Ecto neural progenitor cell (in vitro differentiated cells): Measurements from ENCODE around the gene ANKLE2.
"Not testable (repeated sequence)": the region's sequence is repeated elsewhere in the genome, so short reads cannot be mapped to it uniquely, and the experiment has no call there.

Experiments used
- DNase-seq: peaks from one replicate; pipeline ENCODE4 v3.0.0-alpha.2; 2018; ENCODE audit warnings: low spot score

Gene ANKLE2

DNA sequence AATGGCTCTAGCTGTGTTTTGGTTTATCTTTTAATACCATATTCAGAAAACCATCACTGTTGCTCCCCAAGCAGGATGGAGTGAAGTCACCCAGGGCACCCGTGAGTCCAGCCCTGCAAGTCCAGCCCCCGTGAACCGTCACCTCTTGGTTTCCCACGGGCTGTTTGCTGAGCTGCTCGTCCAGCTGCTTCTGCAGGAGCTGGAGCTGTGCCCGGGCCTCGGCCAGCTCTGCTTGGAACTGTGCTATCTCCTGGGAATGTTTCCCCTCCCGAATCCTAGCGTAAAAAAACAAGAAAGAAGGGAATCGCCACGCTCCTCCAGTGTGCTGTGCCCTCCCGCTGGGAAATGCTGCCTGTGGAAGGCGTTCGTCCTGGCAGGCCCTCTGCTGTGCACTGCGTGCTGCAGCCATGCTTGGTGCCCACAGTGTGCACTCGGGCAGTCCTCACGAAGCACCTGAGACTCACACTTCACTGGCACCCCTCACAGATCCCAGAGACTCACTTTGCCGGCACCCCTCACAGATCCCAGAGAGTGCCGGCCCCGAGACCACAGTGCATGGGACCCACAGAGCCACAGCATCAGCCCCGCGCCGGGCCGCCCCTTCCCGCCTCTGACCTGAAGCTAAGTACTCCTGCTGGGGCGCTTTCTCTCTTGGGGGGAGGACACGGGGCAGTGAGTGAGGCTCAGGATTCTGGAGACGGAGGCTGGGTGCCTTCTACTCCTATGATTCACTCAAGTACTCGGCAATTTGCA, 15.4 kb upstream of the ANKLE2 start:
- DNase-seq, result no peak

DNA sequence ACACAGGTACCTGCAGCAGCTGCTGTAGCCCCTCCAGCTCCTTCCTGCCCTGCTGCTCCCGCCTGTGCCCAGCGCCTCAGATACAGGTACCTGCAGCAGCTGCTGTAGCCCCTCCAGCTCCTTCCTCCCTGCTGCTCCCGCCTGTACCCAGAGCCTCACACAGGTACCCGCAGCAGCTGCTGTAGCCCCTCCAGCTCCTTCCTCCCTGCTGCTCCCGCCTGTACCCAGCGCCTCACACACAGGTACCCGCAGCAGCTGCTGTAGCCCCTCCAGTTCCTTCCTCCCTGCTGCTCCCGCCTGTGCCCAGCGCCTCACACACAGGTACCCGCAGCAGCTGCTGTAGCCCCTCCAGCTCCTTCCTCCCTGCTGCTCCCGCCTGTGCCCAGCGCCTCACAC, 14.6 kb upstream of the ANKLE2 start:
- not testable (repeated sequence) for DNase-seq

DNA sequence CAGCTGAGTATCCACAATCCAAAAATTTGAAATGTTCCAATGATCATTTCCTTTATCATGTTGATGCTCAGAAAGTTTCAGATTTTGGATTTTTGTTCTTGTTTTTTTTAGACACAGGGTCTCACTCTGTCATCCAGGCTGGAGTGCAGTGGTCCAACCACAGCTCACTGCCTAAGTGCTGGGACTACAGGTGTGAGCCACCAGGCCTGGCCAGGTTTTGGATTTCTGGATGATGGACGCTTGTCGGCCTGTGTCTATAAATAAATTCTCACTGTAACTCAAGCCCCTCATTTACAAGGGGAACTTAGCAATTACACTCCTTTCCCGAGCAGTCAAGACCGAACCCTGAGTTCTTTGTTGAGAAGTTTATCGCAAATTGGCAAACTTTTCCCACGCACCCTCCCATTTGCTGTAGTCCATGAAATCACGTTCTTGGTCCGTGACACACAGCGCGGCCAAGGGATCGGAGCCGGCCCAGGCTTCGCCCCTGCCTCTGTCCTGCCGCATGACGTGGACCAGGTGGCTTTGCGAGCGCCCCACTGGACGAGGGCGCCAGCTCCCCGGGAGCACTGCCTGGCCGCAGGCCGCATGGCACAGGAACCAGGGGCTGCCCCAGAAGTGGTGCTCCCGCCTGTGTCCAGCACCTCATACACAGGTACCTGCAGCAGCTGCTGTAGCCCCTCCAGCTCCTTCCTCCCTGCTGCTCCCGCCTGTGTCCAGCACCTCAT, 14.0 kb upstream of the ANKLE2 start:
- no peak for DNase-seq

DNA sequence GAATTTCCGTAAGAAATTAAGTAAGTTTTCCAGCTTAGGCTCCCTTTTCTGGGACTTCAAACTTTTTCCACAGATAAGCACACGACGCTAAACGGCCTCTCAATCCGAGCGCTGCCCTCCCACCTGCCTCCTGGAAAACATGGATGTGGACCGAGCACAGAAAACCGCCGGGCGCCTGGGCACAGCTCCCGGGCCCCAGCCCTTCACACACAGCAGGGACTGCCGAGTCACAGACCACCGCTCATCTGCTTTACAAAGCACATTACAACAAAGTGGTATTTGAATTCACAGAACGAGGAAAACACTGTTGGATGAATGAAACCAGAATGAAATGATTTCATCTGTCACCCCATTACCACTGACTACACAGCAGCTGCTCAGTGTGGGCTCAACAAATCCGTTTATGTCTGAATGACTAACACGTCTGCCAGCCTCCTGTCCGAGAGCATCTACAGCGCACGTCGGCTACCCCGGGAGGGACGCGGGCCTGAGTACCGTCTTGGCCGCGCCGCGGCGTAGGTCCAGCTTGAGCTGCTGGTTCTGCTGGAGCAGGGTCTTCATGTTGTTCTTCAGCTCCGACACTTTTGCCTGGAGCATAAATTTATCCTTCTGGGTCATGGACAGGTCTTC, 13.1 kb upstream of the ANKLE2 start:
- no peak for DNase-seq

DNA sequence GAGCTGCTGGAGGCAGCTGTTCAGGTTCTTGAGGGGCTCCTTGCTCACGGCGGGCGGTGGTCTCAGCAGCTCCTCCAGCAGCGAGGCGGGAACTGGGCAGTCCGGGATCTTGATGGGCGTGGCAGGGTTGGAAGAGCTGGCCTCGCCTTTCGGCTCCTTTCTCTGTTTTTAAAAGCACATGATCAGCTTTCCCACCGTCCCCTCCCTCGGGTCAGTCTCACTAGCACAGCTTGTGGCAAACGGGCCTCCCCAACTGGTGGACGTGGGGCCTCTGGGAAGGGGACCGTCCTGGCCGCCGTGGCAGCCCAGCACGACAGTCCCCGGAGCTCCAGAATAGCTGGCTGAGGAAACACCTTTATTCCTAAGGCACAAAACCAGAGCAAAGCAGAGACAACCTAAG, 12.5 kb upstream of the ANKLE2 start:
- no peak for DNase-seq

DNA sequence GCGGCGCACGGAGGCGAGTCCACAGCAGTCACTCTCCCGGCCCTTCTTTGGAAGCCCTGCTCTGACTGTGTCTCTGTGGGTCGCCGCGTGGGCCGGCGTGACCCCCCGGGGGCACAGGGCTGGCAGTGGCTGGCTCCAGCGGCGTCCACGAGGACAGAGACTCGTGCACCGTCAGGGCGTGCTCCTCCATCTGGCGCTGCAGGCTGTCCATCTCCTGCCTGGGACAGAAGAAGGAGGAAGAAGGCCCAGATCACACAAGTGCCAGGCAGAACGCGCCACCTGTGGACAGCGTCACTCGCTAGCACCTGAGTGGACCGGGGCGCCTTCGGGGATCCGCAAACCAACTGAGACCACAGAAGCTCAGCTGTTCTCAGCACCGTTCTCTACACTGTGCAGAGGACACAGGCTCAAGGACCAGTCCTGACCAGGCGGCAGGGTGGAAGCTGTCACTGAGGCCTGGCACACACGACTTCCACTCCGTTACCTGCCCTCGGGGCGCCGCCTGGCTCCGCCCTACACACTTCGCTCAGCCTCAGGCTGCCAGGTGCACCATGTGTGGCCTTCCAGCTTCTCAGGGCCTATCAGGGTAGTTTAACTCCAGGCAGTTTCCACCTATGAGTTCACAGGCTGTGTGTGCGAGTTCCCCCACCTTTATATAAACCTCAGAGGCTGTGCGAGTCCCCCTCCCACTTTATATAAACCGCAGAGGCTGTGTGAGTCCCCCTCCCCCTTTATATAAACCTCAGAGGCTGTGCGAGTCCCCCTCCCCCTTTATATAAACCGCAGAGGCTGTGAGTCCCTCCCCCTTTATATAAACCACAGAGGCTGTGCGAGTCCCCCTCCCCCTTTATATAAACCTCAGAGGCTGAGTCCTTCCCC, 11.7 kb upstream of the ANKLE2 start:
- no peak for DNase-seq

DNA sequence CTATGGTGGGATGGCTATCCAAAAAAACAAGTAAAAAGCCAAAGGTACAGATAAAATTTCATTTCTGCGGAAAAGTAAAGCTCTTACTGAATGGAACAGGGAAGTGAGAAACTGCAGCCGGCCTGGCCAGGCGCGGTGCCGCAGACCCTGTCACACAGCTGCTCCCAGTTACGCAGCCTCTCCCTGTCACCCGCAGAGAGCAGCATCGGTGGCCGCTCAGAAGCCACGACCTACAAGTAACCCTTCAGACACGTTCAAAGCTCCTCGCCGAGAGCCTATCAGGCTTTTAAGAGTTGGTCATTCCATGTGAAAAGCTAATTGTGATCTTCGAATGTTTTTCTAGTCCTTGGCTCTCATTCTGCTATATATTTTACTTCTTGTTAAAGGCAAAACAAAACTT, 11.0 kb upstream of the ANKLE2 start:
- no peak for DNase-seq

DNA sequence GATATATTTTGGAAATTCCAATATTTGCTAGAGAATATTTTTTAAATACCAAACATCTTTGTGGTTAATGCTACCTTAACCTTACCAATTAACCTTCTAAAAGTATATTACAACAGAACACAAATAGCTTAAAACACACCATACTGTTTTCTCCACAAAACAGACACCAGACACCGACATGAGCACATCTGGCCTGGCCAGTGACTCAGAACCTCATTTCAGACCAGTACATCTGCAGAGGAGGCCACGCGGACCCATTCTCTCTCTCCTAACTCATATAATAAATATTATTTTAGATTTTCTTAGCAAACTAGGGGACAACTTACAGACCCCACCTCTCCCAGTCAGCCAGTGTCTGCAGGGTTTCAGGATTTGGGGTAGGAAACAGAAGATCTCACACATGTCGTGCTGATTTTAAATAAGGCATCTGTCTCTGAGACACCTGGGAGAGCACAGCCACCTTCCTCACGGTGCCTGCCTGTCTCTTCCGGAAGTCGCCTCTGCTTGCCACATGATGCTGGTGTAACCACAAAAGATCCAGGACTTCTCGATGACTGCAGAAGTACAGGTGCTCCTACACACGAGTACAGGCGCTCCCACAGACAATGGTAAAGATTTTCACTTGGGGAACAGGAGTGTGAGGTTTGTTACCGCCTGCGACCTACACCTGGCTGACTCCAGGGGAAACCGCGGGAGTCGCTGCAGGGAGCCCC, 9.7 kb upstream of the ANKLE2 start:
- no peak for DNase-seq

DNA sequence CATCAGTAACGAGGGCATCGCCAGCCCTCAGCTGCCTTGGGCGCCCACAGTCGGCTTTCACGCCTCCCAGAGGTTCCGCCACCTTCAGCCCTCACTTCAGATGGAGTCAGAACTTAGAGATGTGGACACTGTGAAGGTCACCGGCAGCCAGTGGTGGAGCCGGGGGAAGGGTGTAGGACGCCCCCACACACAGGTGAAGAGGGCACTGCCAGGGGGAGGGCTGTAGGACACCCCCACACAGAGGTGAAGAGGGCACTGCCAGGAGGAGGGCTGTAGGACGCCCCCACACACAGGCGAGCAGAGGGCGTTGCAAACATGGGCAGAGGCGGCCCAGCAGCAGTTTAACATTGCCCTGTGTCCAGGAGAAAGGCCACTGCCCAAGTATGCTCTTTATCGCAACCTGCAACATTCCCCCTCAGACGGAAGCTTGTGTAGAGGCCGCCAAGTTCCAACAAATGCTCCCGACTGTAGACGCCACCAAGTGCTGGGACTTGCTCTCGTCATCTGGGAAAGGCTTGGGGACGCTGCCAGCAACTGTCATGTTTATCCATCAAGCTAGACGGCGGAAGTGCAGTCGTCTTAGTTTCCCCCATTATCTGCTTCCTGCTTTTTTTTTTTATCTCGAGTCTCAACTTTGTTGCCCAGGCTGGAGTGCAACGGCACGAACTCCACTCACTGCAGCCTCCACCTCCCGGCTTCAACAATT, 4.9 kb upstream of the ANKLE2 start:
- DNase-seq, result no peak

DNA sequence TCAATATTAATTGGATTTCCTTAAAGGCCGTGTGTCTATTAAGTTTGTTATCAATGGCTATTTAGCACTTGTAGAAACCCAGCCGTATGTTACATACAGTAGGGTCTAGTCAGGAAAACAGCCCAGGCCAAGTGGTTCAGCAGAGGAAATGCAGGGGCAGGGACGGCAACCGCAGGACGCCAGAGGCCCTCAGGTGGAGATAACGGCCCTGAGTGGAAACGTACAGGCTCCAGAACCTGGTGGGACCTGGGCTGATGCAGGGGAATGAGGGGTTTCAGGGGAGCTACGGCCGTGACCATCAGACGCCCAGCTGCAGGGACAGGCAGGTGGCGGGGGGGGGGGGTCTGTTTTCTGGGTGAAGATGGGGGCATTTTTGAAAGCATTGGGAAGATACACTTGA, 3.7 kb upstream of the ANKLE2 start:
- DNase-seq, result no peak

DNA sequence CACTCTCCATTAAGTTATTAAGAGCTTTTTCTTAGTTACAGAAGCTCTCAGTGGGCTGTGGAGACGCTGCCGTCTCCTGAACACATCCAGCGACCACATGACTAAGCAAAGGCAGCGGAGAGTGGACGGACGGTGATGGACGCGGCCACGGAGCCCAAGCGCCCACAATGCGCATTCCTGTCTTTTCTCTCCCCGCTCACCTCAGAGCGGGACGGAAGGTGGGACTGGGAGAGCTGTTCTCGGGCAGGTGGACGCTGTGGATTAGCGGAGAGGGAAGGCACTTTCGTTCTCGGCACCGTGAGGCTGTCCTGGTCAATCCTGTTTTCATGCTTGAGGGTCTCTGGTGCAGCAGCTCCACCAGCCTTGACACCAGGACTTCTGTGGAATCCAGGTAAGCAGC, 2.6 kb upstream of the ANKLE2 start:
- DNase-seq, result no peak

DNA sequence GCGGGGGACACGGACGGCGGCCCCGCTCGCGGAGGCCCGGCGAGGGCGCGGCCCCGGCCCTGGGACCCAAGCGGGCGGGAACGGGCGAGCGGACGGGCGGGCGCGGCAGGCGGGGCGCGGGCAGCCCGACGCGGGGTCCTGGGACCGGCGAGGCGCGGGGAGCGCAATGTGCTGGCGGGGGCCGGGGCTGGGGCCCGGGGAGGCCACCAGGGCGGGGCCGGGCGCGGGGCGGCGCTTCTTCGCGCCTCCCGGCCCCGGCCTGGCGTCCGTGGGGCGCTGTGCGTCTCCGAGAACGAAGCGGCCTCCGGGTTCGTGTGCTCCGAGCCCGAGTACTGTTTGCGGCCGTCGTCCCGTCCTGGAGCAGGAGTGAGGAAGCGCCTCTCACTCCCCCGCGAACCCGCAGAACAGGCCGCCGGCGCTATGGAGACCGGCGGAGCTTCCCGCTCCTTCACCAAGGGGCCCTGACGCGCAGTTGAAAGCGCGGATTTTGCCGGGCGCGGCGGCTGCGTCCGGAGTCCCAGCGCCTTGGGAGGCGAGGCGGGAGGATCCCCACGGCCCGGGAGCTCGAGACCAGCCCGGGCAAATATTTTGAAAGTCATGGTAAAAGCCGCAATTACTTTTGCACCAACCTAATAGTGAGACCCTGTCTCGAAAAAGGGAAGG, 420 bp upstream of the ANKLE2 start:
- peak; percentile 91 for DNase-seq

DNA sequence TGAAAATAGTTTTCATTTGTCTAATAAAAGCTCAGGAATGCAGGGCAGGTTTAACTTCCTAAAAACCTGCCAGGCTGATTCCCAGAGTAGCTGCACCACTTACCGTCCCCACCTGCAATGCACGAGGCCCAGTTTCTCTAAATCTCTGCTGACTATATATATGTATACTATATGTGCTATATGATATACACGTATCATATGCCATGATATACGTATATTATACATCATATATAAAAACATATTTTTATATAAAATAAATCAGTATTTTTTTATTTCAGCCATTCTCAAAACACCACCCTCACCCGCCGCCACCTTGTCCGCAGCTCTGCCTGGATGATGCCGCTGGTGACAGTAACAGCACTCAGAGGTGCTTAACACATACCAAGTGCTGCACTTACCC, 2.3 kb downstream of the ANKLE2 start:
- no peak for DNase-seq

DNA sequence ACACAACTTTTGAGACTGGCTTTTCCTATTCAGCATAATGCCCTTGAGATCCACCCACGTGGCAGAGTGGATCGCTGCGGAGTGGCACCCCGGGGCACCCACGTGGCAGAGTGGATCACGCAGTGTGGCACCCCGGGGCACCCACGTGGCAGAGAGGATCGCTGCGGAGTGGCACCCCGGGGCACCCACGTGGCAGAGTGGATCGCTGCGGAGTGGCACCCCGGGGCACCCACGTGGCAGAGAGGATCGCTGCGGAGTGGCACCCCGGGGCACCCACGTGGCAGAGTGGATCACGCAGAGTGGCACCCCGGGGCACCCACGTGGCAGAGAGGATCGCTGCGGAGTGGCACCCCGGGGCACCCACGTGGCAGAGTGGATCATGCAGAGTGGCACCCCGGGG, 2.8 kb downstream of the ANKLE2 start:
- DNase-seq, result not testable (repeated sequence)

DNA sequence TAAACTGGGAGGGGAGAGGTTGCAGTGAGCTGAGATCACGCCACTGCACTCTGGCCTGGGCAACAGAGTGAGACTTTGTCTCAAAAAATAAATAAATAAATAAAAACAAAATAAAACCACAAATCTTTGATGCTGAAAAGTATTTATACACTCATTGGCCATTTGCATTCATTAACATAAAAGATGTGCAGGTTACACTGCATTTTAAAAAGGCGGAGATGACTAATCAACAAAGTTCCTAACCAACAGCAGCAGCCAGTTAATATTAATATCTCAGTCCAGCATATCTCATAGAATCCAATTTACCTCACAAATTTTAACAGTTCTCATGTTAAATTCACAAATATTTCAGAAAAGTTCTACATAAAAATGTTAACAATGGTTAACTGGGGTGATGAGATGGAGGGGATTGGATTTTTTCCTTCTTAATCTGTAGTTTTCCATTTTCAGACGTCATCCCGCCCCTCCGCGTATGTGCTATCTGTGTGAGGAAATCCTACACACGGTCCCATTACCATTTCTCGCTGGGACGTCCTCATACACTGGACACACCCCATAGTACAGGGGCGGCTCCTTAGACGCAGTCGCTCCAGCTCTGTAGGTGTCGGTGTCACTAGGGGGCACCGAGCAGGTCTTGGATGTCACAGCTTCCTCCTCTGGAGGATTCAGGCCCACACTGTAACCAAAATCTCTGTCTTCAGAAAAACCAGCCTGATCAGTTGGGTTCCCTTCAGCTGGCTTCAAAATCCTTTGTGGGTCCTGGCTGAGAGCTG, 7.3 kb downstream of the ANKLE2 start:
- no peak for DNase-seq

DNA sequence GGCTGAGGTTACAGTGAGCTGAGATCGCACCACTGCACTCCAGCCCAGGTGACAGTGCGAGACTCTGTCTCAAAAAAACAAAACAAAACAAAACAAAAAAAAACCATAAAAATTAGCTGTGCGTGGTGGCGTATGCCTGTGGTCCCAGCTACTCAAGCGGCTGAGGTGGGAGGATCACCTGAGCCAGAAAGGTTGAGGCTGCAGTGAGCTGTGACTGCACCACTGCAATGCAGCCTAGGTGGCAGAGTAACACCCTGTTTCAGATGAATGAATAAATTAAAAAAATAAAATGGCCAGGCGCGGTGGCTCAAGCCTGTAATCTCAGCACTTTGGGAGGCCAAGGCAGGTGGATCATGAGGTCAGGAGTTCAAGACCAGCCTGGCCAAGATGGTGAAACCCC, 8.0 kb downstream of the ANKLE2 start:
- not testable (repeated sequence) for DNase-seq

DNA sequence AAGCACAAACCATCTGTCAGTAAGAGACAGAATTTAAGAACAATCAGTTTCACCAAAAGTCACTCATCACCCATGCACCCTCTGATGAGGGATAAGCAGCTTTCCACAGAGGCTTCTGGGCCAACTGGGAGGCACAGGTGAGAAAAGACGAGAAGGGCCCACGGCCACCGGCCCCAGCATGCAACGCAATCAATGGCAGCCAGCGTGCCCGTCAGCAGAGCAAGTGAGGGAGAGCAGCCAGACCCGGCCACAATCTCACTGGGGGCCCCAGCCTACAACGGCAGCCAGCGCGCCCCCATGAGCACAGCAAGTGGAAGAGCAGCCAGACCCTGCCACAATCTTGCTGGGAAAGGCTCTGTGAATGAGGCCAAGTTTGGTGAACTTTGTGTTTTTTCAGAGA, 13.3 kb downstream of the ANKLE2 start:
- no peak for DNase-seq

DNA sequence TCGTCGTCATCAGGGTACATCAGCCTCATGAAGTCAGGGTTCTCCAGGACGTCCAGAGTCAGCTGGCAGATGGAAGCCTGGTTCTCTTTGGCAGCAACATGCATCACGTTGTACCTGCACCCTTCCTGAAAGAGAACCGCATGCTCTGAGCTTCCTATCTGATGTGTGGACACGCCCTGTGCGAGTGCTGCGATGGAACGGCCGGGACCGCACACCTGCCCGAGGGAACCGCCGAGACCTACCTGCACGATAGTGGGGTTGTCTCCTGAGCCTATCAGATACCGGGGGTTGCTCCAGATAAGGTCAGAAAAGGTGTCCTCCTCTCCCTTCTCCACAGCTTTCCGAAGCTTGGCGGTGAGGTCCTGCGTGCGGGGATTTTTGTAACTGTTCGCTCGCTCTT, 13.7 kb downstream of the ANKLE2 start:
- DNase-seq, result no peak

DNA sequence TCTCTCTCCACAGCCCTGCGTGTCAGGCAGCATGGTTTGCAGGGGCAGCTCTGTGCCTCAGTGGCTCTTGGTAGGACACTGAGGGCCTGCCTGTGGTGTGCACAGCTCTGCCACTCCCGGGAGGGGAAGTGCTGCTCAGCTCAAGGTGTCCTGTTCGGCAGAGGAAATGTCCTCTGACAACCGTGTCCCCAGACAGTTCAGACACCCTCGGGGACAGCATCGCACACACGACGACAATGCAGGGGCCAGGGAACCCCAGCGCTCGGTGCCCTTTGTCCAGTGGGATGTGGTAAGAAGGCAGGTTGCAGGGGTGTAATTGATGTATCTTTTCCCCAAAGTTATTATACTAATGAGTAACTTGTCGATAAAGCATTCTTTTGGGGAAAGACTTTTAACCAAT, 14.2 kb downstream of the ANKLE2 start:
- no peak for DNase-seq

DNA sequence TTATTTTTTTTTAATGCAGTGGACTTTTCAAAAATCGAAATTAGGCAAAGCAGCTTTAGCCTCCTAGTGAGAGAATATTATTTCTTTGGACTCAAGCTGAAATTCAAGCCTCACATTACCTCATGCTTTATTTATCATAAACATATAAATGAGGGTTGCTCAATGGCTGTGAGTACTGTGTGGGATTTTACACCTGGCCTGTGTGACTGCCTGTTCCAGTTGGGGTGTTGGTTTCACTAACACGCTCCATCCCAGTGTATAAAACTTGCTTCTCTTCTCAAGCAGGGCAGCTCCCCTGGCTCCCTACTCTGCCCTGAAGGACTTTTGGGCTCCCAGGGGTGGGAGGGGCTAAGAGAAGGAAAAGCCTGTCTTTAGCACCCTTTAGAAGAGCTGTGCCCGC, 15.0 kb downstream of the ANKLE2 start:
- no peak for DNase-seq
